ENCODE measurements around the gene ZFP36L1.
A peak's percentile ranks its signal among the peaks of the same experiment; 100 is the strongest.

The ZFP36L1 gene

DNA sequence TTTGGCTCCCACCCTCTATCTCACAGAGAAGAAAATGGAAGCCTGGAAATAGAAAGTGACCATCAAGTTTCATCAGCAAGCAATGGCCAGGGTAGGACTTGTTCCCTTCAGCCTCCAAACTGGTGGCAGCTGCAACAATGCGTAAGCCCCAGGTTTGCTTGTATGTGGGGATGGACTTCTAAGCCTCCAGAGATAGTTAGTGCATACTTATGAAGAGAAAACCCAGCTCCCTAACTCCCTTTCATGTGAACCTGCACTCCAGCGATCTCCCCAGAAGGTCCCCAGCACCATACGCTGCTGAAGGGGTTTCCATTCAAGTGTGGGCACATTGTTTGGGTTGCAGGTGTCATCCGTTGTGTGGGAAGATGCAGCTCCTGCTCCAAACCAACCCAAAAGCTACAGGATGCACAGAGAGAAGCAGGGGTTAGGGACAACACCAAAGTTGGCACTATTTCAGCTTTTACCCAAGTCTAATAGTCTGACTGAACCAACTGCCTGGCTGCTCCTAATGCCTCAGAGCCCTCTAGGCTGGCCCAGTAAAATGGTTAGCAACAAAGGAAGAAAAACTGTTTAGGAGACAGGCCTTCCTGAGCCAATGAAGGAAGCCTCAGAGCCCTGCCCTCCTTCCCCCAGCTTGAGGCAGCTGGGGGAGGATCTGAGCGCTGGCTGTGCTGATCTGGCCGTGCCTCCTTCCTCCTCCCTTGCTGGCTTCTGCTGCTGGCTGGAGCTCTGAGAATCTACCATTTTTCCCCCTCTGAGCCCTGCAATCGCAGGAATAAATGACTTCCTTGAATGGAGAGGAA lies 12.3 kb downstream of the ZFP36L1 start:
- H3K4me1 ChIP-seq (ENCODE audit: insufficient read depth, low read length): peaks cover 29% of the 10 kb centered on the region
- peak overlapping the region; percentile 56 for H2AFZ ChIP-seq (ENCODE audit: low read depth, low read length)
- H3K9me3 ChIP-seq (ENCODE audit: insufficient read depth, low read length, severe bottlenecking): no peaks in the 10 kb centered on the region
- peak; percentile 69 for DNase-seq
- H3K9ac ChIP-seq (ENCODE audit: low read depth, low read length): no peak overlapping the region
- H3K4me3 ChIP-seq (ENCODE audit: low read depth in 1 of 2, low read length in 2 of 2): no peak overlapping the region
- peak; percentile 78 for ATAC-seq (ENCODE audit: insufficient read depth, low read depth)
- H3K79me2 ChIP-seq (ENCODE audit: insufficient read depth, low read length): no peaks in the 10 kb centered on the region
- no peaks in the 10 kb centered on the region for H3K36me3 ChIP-seq (ENCODE audit: insufficient read depth, low read length)
- TF ChIP-seq, protein P1, sequence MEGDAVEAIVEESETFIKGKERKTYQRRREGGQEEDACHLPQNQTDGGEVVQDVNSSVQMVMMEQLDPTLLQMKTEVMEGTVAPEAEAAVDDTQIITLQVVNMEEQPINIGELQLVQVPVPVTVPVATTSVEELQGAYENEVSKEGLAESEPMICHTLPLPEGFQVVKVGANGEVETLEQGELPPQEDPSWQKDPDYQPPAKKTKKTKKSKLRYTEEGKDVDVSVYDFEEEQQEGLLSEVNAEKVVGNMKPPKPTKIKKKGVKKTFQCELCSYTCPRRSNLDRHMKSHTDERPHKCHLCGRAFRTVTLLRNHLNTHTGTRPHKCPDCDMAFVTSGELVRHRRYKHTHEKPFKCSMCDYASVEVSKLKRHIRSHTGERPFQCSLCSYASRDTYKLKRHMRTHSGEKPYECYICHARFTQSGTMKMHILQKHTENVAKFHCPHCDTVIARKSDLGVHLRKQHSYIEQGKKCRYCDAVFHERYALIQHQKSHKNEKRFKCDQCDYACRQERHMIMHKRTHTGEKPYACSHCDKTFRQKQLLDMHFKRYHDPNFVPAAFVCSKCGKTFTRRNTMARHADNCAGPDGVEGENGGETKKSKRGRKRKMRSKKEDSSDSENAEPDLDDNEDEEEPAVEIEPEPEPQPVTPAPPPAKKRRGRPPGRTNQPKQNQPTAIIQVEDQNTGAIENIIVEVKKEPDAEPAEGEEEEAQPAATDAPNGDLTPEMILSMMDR (IDR thresholded peaks at IDR 0.05; ENCODE audit: borderline replicate concordance, extremely low read depth, low read length, poor library complexity, severe bottlenecking): no peak
- no peak for TF ChIP-seq EZH2 (IDR thresholded peaks at IDR 0.05; ENCODE audit: borderline replicate concordance, low read depth, low read length, severe bottlenecking)
- no peak overlapping the region; the same call in 1 of the 2 replicates for H3K4me2 ChIP-seq (ENCODE audit: insufficient read depth, low read length)
- H3K27ac ChIP-seq (ENCODE audit: low read length): peak overlapping the region; percentile 61
- H4K20me1 ChIP-seq (ENCODE audit: insufficient read depth, low read length): no peaks in the 10 kb centered on the region
- H3K27me3 ChIP-seq (ENCODE audit: insufficient read depth, low read length, poor library complexity): no peaks in the 10 kb centered on the region

DNA sequence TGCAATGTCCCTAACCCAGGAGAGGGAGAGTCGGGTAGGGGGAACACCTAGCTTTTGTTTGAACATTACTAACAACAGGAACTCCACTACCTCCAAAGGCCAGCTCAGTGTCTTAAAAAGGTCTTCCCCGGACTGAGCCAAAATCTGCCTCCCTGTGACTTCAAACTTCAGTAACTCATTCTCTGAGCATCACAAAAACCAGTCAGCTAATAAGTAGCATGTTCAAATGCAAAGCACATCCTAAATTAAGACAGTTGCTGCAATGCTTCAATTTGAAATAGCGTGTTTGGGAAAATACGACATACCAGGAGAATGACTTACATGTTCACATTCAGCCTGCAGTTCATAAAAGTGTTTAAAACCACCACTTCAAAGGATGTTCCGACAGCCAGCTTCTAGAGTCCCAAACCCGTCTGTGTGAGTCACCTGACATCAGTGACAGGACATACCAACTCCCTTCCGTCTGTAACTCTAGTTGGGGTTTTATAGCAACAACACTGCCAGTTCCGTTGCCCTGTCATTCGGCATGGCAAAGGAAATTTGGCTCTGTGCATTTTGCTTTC lies 13.0 kb downstream of the ZFP36L1 start:
- no peak overlapping the region for H3K4me3 ChIP-seq (ENCODE audit: low read depth in 1 of 2, low read length in 2 of 2)
- no peaks in the 10 kb centered on the region for H3K27me3 ChIP-seq (ENCODE audit: insufficient read depth, low read length, poor library complexity)
- H4K20me1 ChIP-seq (ENCODE audit: insufficient read depth, low read length): no peaks in the 10 kb centered on the region

DNA sequence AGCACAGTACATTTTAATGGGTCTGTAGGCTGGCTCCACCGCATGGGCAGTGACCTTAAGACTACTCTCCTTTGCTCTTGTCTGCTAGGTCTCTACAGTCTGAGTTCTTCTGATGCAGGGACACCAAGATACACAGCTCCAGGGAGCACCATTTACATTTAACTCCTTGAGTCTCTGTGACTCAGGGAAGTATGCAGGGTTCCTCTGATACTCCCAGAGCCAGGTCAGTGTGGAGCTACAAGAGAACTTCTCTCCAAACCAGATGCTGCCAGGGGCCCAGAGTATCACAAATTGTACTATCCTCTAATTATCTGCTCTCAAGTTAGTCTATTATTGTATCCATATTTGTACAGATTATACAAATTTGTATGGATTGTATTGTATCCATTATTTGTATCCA lies 15.2 kb downstream of the ZFP36L1 start:
- no peaks in the 10 kb centered on the region for H3K9me3 ChIP-seq (ENCODE audit: insufficient read depth, low read length, severe bottlenecking)
- no peak for TF ChIP-seq EZH2 (IDR thresholded peaks at IDR 0.05; ENCODE audit: borderline replicate concordance, low read depth, low read length, severe bottlenecking)
- TF ChIP-seq, protein P1 (IDR thresholded peaks at IDR 0.05; ENCODE audit: borderline replicate concordance, extremely low read depth, low read length, poor library complexity, severe bottlenecking): no peak
- no peak for DNase-seq
- ATAC-seq (ENCODE audit: insufficient read depth, low read depth): no peak
- H3K4me1 ChIP-seq (ENCODE audit: insufficient read depth, low read length): peaks cover 28% of the 10 kb centered on the region
- no peaks in the 10 kb centered on the region for H4K20me1 ChIP-seq (ENCODE audit: insufficient read depth, low read length)
- no peak overlapping the region for H3K9ac ChIP-seq (ENCODE audit: low read depth, low read length)
- no peak overlapping the region for H3K27ac ChIP-seq (ENCODE audit: low read length)
- no peaks in the 10 kb centered on the region for H3K27me3 ChIP-seq (ENCODE audit: insufficient read depth, low read length, poor library complexity)
- no peak overlapping the region for H3K4me2 ChIP-seq (ENCODE audit: insufficient read depth, low read length)
- H3K36me3 ChIP-seq (ENCODE audit: insufficient read depth, low read length): no peaks in the 10 kb centered on the region
- no peaks in the 10 kb centered on the region for H3K79me2 ChIP-seq (ENCODE audit: insufficient read depth, low read length)
- no peak overlapping the region for H3K4me3 ChIP-seq (ENCODE audit: low read depth in 1 of 2, low read length in 2 of 2)
- no peak overlapping the region for H2AFZ ChIP-seq (ENCODE audit: low read depth, low read length)

More for the DNA sequence above, 13.0 kb downstream of the ZFP36L1 start:
- Histone ChIP-seq H3K79me2 (ENCODE audit: insufficient read depth, low read length) (no peaks in the 10 kb centered on the region), H3K36me3 (ENCODE audit: insufficient read depth, low read length) (no peaks in the 10 kb centered on the region), H3K9ac (ENCODE audit: low read depth, low read length) (no peak overlapping the region), H3K9me3 (ENCODE audit: insufficient read depth, low read length, severe bottlenecking) (no peaks in the 10 kb centered on the region), H3K27ac (ENCODE audit: low read length) (peak overlapping the region; percentile 61; the same call in 1 of the 2 replicates), H2AFZ (ENCODE audit: low read depth, low read length) (no peak overlapping the region), H3K4me1 (ENCODE audit: insufficient read depth, low read length) (peaks cover 29% of the 10 kb centered on the region), H3K4me2 (ENCODE audit: insufficient read depth, low read length) (no peak overlapping the region)
- ATAC-seq (ENCODE audit: insufficient read depth, low read depth) (no peak), DNase-seq (peak; percentile 41)
- no peak for TF ChIP-seq EZH2 (IDR thresholded peaks at IDR 0.05; ENCODE audit: borderline replicate concordance, low read depth, low read length, severe bottlenecking)
- TF ChIP-seq, protein P1 (IDR thresholded peaks at IDR 0.05; ENCODE audit: borderline replicate concordance, extremely low read depth, low read length, poor library complexity, severe bottlenecking): no peak
